NCI-H1436 (cell line): ENCODE measurements around the gene TMCC1.
"Not testable (repeated sequence)": the region's sequence is repeated elsewhere in the genome, so short reads cannot be mapped to it uniquely, and the experiment has no call there.

Source experiments
- DNase-seq: peaks from one replicate; lab custom pipeline; 2025; lab: John Stamatoyannopoulos, UW

TMCC1 gene

GRCh38 chr3:129893581-129894070 is at the start of gene TMCC1:
Gene TMCC1 (minus strand): TSS chr3:129893711.
- DNase-seq, result peak; percentile 95

GRCh38 chr3:129943020-129943419 is 49.5 kb upstream of the TMCC1 start:
- DNase-seq, result no peak

GRCh38 chr3:129942296-129942695 is 48.8 kb upstream of the TMCC1 start:
- peak; percentile 84 for DNase-seq

- DNase-seq, result no peak
Measured at GRCh38 chr3:129940086-129940485, 46.6 kb upstream of the TMCC1 start.

- no peak for DNase-seq
Measured at GRCh38 chr3:129938140-129938930, 44.8 kb upstream of the TMCC1 start.

GRCh38 chr3:129937717-129938116 is 44.2 kb upstream of the TMCC1 start:
- DNase-seq, result no peak

GRCh38 chr3:129936757-129937156 is 43.2 kb upstream of the TMCC1 start:
- DNase-seq, result peak; percentile 59

- peak; percentile 46 for DNase-seq
Measured at GRCh38 chr3:129934234-129935123, 41.0 kb upstream of the TMCC1 start.

- no peak for DNase-seq
Measured at GRCh38 chr3:129933471-129933870, 40.0 kb upstream of the TMCC1 start.

- DNase-seq, result no peak
Measured at GRCh38 chr3:129929383-129929782, 35.9 kb upstream of the TMCC1 start.

GRCh38 chr3:129927072-129927471 is 33.6 kb upstream of the TMCC1 start:
- no peak for DNase-seq

GRCh38 chr3:129919806-129920205 is 26.3 kb upstream of the TMCC1 start:
- no peak for DNase-seq

GRCh38 chr3:129919357-129919756 is 25.8 kb upstream of the TMCC1 start:
- DNase-seq, result no peak

- no peak for DNase-seq
Measured at GRCh38 chr3:129918461-129918860, 24.9 kb upstream of the TMCC1 start.

- no peak for DNase-seq
Measured at GRCh38 chr3:129917423-129918007, 24.0 kb upstream of the TMCC1 start.

- no peak for DNase-seq
Measured at GRCh38 chr3:129913618-129914017, 20.1 kb upstream of the TMCC1 start.

GRCh38 chr3:129911261-129911861 is 17.9 kb upstream of the TMCC1 start:
- DNase-seq, result no peak

GRCh38 chr3:129909235-129909634 is 15.7 kb upstream of the TMCC1 start:
- DNase-seq, result not testable (repeated sequence)

- no peak for DNase-seq
Measured at GRCh38 chr3:129908417-129908816, 14.9 kb upstream of the TMCC1 start.

- not testable (repeated sequence) for DNase-seq
Measured at GRCh38 chr3:129901272-129901671, 7.8 kb upstream of the TMCC1 start.

GRCh38 chr3:129897026-129897425 is 3.5 kb upstream of the TMCC1 start:
- no peak for DNase-seq
